Endothelial cell of umbilical vein (primary cell): ENCODE data around the gene RLN3. TPM values are rescaled to one million over a fixed set of nuclear protein-coding genes. Genes with fewer than 3 reads are reported as not detected.

Experiments used
- BruUV-seq: library from RNA; stranded (reverse); fragments of 400-500 nt; replicated peaks from 2 replicates; lab custom pipeline; 2021; lab: Mats Ljungman, UMichigan
- CTCF ChIA-PET: fragments of 300-600, 350-600 bp; sonication (Branson Sonifier 250); formaldehyde crosslinking; loops from one replicate; lab custom pipeline; 2021; ENCODE audit warnings: antibody characterized with exemption, inconsistent platforms; lab: Charles Lee
- POLR2A ChIA-PET: fragments of 300-600, 350-600 bp; sonication (Branson Sonifier 250); formaldehyde crosslinking; loops from one replicate; lab custom pipeline; 2021; ENCODE audit warnings: antibody characterized with exemption, inconsistent platforms; lab: Charles Lee
- DNase-seq: peaks from one replicate; pipeline ENCODE4 v3.0.0-alpha.2; 2011; ENCODE audit warnings: low read depth, low spot score
- FAIRE-seq: peaks from 2 replicates; lab custom pipeline; 2011; peaks lifted over from hg19 to GRCh38; lab: Jason Lieb, UNC
- H2AFZ ChIP-seq: 2 replicates; pipeline ENCODE4 v1.6.0; 2012; ENCODE audit warnings: low read depth, low read length, control low read depth, inconsistent platforms
- H3K27ac ChIP-seq: 2 replicates; pipeline ENCODE4 v1.5.1; 2011; ENCODE audit warnings: low read depth, mild to moderate bottlenecking, control low read depth, low read length, moderate library complexity; ENCODE audit not compliant: insufficient read depth
- H3K27me3 ChIP-seq, 2 experiments: 2 replicates each; pipeline versions ENCODE4 v1.6.0 to v1.6.1; 2011; ENCODE audit warnings: low read length in 2 of 2, mixed read lengths in 1 of 2; ENCODE audit not compliant: control insufficient read depth in 2 of 2, insufficient read depth in 2 of 2
- H3K36me3 ChIP-seq, 2 experiments: 2 replicates in 1 of 2; 3 replicates in 1 of 2; pipeline ENCODE4 v1.5.1; 2011; ENCODE audit warnings: low read length in 2 of 2, mild to moderate bottlenecking in 1 of 2, moderate library complexity in 1 of 2; ENCODE audit not compliant: control insufficient read depth in 2 of 2, insufficient read depth in 2 of 2; ENCODE audit errors: extremely low read depth in 1 of 2
- H3K4me1 ChIP-seq: 3 replicates; pipeline ENCODE4 v1.5.1; 2011; ENCODE audit warnings: mild to moderate bottlenecking, low read length; ENCODE audit not compliant: control insufficient read depth, insufficient read depth; ENCODE audit errors: extremely low read depth
- H3K4me2 ChIP-seq: 2 replicates; pipeline ENCODE4 v1.6.1; 2011; ENCODE audit warnings: low read length, control low read depth, mixed read lengths; ENCODE audit not compliant: insufficient read depth
- H3K4me3 ChIP-seq, 3 experiments: fragments of 200-600 bp in 1 of 3; sonication (generic), shearing (Covaris generic) in 1 of 3; replicated peaks in 1 of 3; 2 replicates each; pipeline ENCODE4 v1.5.1; 2011 to 2016; ENCODE audit warnings: control low read depth in 3 of 3, low read length in 3 of 3, mild to moderate bottlenecking in 2 of 3, inconsistent platforms in 1 of 3, low read depth in 1 of 3, moderate library complexity in 1 of 3; ENCODE audit not compliant: insufficient read depth in 1 of 3
- H3K79me2 ChIP-seq: 2 replicates; pipeline ENCODE4 v1.6.0; 2012; ENCODE audit warnings: low read length, inconsistent platforms; ENCODE audit not compliant: control insufficient read depth, insufficient read depth
- H3K9ac ChIP-seq: replicated peaks from 2 replicates; pipeline ENCODE3; 2011; ENCODE audit warnings: low read length, control low read depth; ENCODE audit not compliant: insufficient read depth; ENCODE audit errors: extremely low read depth
- H3K9me1 ChIP-seq: replicated peaks from 3 replicates; pipeline ENCODE4 v1.6.0; 2011; ENCODE audit warnings: mild to moderate bottlenecking, low read length; ENCODE audit not compliant: control insufficient read depth, insufficient read depth; ENCODE audit errors: extremely low read depth
- H3K9me3 ChIP-seq: replicated peaks from 2 replicates; pipeline ENCODE4 v1.5.1; 2012; ENCODE audit warnings: low read length, inconsistent platforms; ENCODE audit not compliant: control insufficient read depth, insufficient read depth
- H4K20me1 ChIP-seq: replicated peaks from 2 replicates; pipeline ENCODE3; 2011; ENCODE audit warnings: mild to moderate bottlenecking, low read length; ENCODE audit not compliant: control insufficient read depth, insufficient read depth; ENCODE audit errors: extremely low read depth
- EZH2 ChIP-seq: IDR thresholded peaks from 2 replicates; pipeline ENCODE4 v1.6.1; 2012; ENCODE audit warnings: borderline replicate concordance, low read depth, mild to moderate bottlenecking, moderate library complexity, low read length, inconsistent platforms; ENCODE audit not compliant: severe bottlenecking
- FOS ChIP-seq: IDR thresholded peaks from 2 replicates; pipeline ENCODE4 v1.6.1; 2011; ENCODE audit warnings: mild to moderate bottlenecking, low read length, moderate library complexity, borderline replicate concordance; ENCODE audit not compliant: insufficient read depth
- GATA2 ChIP-seq: IDR thresholded peaks from 2 replicates; pipeline ENCODE4 v1.7.0; 2011; ENCODE audit warnings: low read depth, mild to moderate bottlenecking, moderate library complexity, mixed read lengths, low read length; ENCODE audit not compliant: insufficient read length, insufficient read depth
- JUN ChIP-seq: IDR thresholded peaks from 2 replicates; pipeline ENCODE4 v1.6.1; 2011; ENCODE audit warnings: borderline replicate concordance, low read depth; ENCODE audit not compliant: insufficient read length, insufficient read depth
- MAX ChIP-seq: IDR thresholded peaks from 2 replicates; pipeline ENCODE4 v1.6.1; 2011; ENCODE audit not compliant: insufficient read depth, insufficient read length
- MYC ChIP-seq: IDR thresholded peaks from one replicate; pipeline ENCODE4 v1.6.1; 2011; ENCODE audit warnings: mild to moderate bottlenecking, low read depth, low read length
- POLR2A ChIP-seq: IDR thresholded peaks from 2 replicates; pipeline ENCODE4 v1.6.1; 2012; ENCODE audit warnings: low read depth, mild to moderate bottlenecking, control low read depth, low read length
- POLR2AphosphoS5 ChIP-seq: IDR thresholded peaks from 2 replicates; pipeline ENCODE4 v1.6.1; 2012; ENCODE audit warnings: low read depth, mild to moderate bottlenecking, control low read depth, low read length, moderate library complexity; ENCODE audit not compliant: insufficient read depth
- dilution Hi-C: fragments of 300-500 bp; cut with MboI; formaldehyde crosslinking; loops from one replicate; pipeline ENCODE4 v1.15.0; 2019; ENCODE audit warnings: low sequenced_read_pairs; ENCODE audit not compliant: extremely low pct_ligation_motif_present
- intact Hi-C: fragments of 100-400 bp; cut with micrococcal nuclease; formaldehyde crosslinking; loops from one replicate; pipeline ENCODE4 v1.10.0; 2022
- polyA plus RNA-seq, 4 experiments: library from polyadenylated mRNA; depleted of rRNA in 3 of 4; stranded (reverse) in 3 of 4; unstranded in 1 of 4; fragments of >200 nt; gene quantifications; 2 replicates each; pipeline versions ENCODE4 v1.2.1 to v1.2.3, GENCODE V29; 2011 to 2012; ENCODE audit warnings: missing spikeins in 1 of 4
- total RNA-seq: library from RNA; stranded (reverse); gene quantifications from 2 replicates; pipeline ENCODE4 v1.2.3, GENCODE V29; 2021
- TF ChIP-seq, protein P1 (sequence below), 2 donors: IDR thresholded peaks; 1 replicate in 1 of 2; 2 replicates in 1 of 2; pipeline ENCODE4 v1.5.1; 2011; ENCODE audit warnings: low read length in 2 of 2, mild to moderate bottlenecking in 2 of 2, moderate library complexity in 2 of 2, control low read depth in 1 of 2, inconsistent platforms in 1 of 2, low read depth in 1 of 2; ENCODE audit not compliant: insufficient read depth in 1 of 2; ENCODE audit errors: extremely low read depth in 1 of 2

Gene RLN3
- total and polyA plus RNA-seq, 2 donors (not counting 3 experiments of a cell fraction or from before 2014, with no cell fraction given), result not detected

GRCh38 chr19:14059093-14059480 lies 31.1 kb downstream of the RLN3 start:
- dilution Hi-C loops, result no loop called here
- Histone ChIP-seq H3K4me1 (no peaks in the 10 kb centered on the region), H3K36me3 (no peaks in the 10 kb centered on the region), H3K4me2 (no peak overlapping the region), H3K27ac (no peak overlapping the region), H3K4me3 (no peak overlapping the region), H3K79me2 (no peaks in the 10 kb centered on the region), H3K9ac (no peak overlapping the region), H3K27me3 (peaks cover 7 to 8% of the 10 kb centered on the region in 2 experiments), H3K9me1 (no peaks in the 10 kb centered on the region), H2AFZ (no peak overlapping the region), H3K9me3 (no peaks in the 10 kb centered on the region), H4K20me1 (no peaks in the 10 kb centered on the region)
- intact Hi-C loops, result loop anchor here (5.0 kb wide), 1 partner anchor 177 kb away; no protein-coding TSS in a partner anchor
- ChIA-PET CTCF (interaction anchor here (0.6 to 4.6 kb wide), 40 partner anchors 8 to 534 kb away, joined by 3 to 58 read pairs (median 5); partner anchors contain the start of genes ASF1B, IL27RA, MISP3 and NANOS3), POLR2A (interaction anchor here (0.6 kb wide), 1 partner anchor 1053 kb away, joined by 3 read pairs; no protein-coding TSS in a partner anchor)
- no peak for FAIRE-seq
- no TSS peak for BruUV-seq
- DNase-seq, result no peak
- no peak for TF ChIP-seq EZH2
- TF ChIP-seq, protein P1, sequence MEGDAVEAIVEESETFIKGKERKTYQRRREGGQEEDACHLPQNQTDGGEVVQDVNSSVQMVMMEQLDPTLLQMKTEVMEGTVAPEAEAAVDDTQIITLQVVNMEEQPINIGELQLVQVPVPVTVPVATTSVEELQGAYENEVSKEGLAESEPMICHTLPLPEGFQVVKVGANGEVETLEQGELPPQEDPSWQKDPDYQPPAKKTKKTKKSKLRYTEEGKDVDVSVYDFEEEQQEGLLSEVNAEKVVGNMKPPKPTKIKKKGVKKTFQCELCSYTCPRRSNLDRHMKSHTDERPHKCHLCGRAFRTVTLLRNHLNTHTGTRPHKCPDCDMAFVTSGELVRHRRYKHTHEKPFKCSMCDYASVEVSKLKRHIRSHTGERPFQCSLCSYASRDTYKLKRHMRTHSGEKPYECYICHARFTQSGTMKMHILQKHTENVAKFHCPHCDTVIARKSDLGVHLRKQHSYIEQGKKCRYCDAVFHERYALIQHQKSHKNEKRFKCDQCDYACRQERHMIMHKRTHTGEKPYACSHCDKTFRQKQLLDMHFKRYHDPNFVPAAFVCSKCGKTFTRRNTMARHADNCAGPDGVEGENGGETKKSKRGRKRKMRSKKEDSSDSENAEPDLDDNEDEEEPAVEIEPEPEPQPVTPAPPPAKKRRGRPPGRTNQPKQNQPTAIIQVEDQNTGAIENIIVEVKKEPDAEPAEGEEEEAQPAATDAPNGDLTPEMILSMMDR (IDR thresholded peaks at IDR 0.05; ENCODE audit: extremely low read depth in 1 of 2, insufficient read depth in 1 of 2, low read depth in 1 of 2, low read length in 2 of 2), result peak; percentile 67 to 87

- H3K79me2 ChIP-seq, result no peaks in the 10 kb centered on the region
- H3K27me3 ChIP-seq, result peaks cover 7 to 8% of the 10 kb centered on the region in 2 experiments
- H3K4me2 ChIP-seq, result no peak overlapping the region
- ChIA-PET POLR2A (no interaction called here), CTCF (interaction anchor here (0.9 to 4.6 kb wide), 32 partner anchors 9 to 181 kb away, joined by 3 to 58 read pairs (median 7); partner anchors contain the start of genes ASF1B, IL27RA, MISP3 and NANOS3)
- H3K27ac ChIP-seq, result no peak overlapping the region
- H4K20me1 ChIP-seq, result no peaks in the 10 kb centered on the region
- H2AFZ ChIP-seq, result no peak overlapping the region
- BruUV-seq, result no TSS peak
- no peaks in the 10 kb centered on the region for H3K9me1 ChIP-seq
- DNase-seq (no peak), FAIRE-seq (no peak)
- H3K9ac ChIP-seq, result no peak overlapping the region
- no peaks in the 10 kb centered on the region for H3K36me3 ChIP-seq
- no peak overlapping the region for H3K4me3 ChIP-seq
- no peaks in the 10 kb centered on the region for H3K4me1 ChIP-seq
- TF ChIP-seq POLR2A, result no peak
- TF ChIP-seq GATA2, result no peak
- TF ChIP-seq MYC, result no peak
- TF ChIP-seq JUN, result no peak
- TF ChIP-seq, protein P1 (IDR thresholded peaks at IDR 0.05; ENCODE audit: extremely low read depth in 1 of 2, insufficient read depth in 1 of 2, low read depth in 1 of 2, low read length in 2 of 2), result no peak
- TF ChIP-seq POLR2AphosphoS5, result no peak
- TF ChIP-seq FOS, result no peak
- no peak for TF ChIP-seq EZH2
- TF ChIP-seq MAX, result no peak
- H3K9me3 ChIP-seq, result no peaks in the 10 kb centered on the region
- dilution Hi-C loops (no loop called here), intact Hi-C loops (loop anchor here (5.0 kb wide), 1 partner anchor 177 kb away; no protein-coding TSS in a partner anchor)
Observed at GRCh38 chr19:14059652-14060155, 31.8 kb downstream of the RLN3 start.
